T47D (cell line): ENCODE measurements around the gene RPS21.

Source experiments
- DNase-seq, 2 experiments: peaks; one replicate each; pipeline versions ENCODE4 v3.0.0 to v3.0.0-alpha.2; 2011 to 2012; ENCODE audit warnings: low read depth in 1 of 2, low spot score in 1 of 2
- JUND ChIP-seq: IDR thresholded peaks from 2 replicates; pipeline ENCODE4 v1.6.1; 2012; ENCODE audit warnings: low read depth
- in situ Hi-C: cut with HindIII; loops from 2 replicates; pipeline ENCODE4 v1.10.0; 2016; ENCODE audit warnings: low sequenced_read_pairs, low pct_unique_long_range_greater_than_20kb

RPS21 gene

GRCh38 chr20:62349556-62350097 lies 37.3 kb upstream of the RPS21 start:
- in situ Hi-C loops = no loop called here
- TF ChIP-seq JUND = no peak
- DNase-seq = no peak

GRCh38 chr20:62350098-62350628 lies 36.7 kb upstream of the RPS21 start:
- TF ChIP-seq JUND = no peak; the same call in 1 of the 2 replicates
- peak in 1 of 2 experiments; percentile 77 for DNase-seq
- in situ Hi-C loops = no loop called here

- no peak for TF ChIP-seq JUND
- in situ Hi-C loops = no loop called here
- DNase-seq = no peak
Measured at GRCh38 chr20:62350629-62351422, 36.1 kb upstream of the RPS21 start.

- in situ Hi-C loops = no loop called here
- TF ChIP-seq JUND = no peak
Measured at GRCh38 chr20:62351469-62352401, 35.2 kb upstream of the RPS21 start.

GRCh38 chr20:62352402-62353288 lies 34.3 kb upstream of the RPS21 start:
- TF ChIP-seq JUND = no peak
- in situ Hi-C loops = no loop called here
- DNase-seq = peak; percentile 84 to 94

More at GRCh38 chr20:62351469-62352401, 35.2 kb upstream of the RPS21 start:
- no peak for DNase-seq

GRCh38 chr20:62353289-62354030 lies 33.4 kb upstream of the RPS21 start:
- in situ Hi-C loops = no loop called here
- TF ChIP-seq JUND = no peak
- no peak for DNase-seq

- no peak for DNase-seq
- in situ Hi-C loops = no loop called here
- no peak for TF ChIP-seq JUND
Measured at GRCh38 chr20:62354031-62354808, 32.7 kb upstream of the RPS21 start.

GRCh38 chr20:62354811-62355341 lies 32.0 kb upstream of the RPS21 start:
- no peak for TF ChIP-seq JUND
- in situ Hi-C loops = no loop called here
- DNase-seq = no peak

- no peak for DNase-seq
- in situ Hi-C loops = no loop called here
Measured at GRCh38 chr20:62355516-62355877, 31.4 kb upstream of the RPS21 start.

GRCh38 chr20:62355878-62356588 lies 30.9 kb upstream of the RPS21 start:
- peak in 1 of 2 experiments; percentile 76 for DNase-seq
- in situ Hi-C loops = no loop called here
- no peak for TF ChIP-seq JUND

More at GRCh38 chr20:62355516-62355877, 31.4 kb upstream of the RPS21 start:
- TF ChIP-seq JUND = no peak
